HG02571 (cell line): ENCODE measurements around the gene MT1B.
"Not testable (repeated sequence)": the region's sequence is repeated elsewhere in the genome, so short reads cannot be mapped to it uniquely, and the experiment has no call there.

ENCODE experiments used
- ATAC-seq: cut with Tn5 transposase; IDR thresholded peaks from one replicate; pipeline ENCODE4 v1.9.1; 2021; ENCODE audit warnings: mild to moderate bottlenecking, moderate library complexity; ENCODE audit not compliant: unreplicated experiment

Gene MT1B

DNA sequence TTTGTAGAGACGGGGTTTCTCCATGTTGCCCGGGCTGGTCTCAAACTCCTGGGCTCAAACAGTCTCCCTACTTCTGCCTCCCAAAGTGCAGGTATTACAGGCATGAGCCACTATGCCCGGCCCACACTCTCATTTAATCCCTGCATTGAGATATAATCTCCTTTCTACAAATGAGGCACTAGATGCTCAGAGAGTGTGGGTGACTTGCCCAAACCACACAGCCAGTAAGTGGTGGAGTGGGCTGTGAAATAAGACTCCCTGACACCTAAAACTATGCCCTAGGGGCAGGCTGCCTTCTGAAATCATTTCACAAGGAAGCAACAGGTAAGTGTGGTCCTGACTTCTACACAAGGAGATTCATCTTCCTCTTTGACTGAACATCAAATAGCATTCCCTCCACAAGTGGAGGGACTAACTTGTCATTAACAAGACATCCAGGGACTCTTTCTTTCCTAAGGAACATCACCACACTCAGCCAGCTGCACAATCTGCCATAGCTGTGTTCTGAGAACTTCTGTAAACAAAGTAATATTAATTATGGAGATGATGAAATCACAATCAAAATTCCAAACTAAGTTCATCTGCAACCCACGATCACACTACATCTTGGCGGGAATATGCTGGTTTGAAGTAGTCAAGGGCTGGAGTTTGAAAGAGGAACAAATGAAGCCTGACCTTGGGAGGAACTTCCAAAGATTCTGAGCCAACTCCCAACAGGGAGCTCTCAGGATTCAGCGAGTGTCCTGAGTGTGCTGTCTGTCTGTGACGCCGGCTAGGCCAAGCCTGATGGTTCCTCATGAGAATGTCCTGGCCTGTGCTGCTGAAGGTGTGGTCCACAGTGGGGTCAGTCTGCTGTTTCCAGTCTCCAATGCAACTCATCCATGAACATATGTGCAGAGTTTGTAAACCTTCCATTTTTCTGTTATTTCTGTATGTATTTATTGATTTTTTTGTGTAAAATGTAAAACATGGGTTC, 13.9 kb downstream of the MT1B start:
- ATAC-seq, result not testable (repeated sequence)

DNA sequence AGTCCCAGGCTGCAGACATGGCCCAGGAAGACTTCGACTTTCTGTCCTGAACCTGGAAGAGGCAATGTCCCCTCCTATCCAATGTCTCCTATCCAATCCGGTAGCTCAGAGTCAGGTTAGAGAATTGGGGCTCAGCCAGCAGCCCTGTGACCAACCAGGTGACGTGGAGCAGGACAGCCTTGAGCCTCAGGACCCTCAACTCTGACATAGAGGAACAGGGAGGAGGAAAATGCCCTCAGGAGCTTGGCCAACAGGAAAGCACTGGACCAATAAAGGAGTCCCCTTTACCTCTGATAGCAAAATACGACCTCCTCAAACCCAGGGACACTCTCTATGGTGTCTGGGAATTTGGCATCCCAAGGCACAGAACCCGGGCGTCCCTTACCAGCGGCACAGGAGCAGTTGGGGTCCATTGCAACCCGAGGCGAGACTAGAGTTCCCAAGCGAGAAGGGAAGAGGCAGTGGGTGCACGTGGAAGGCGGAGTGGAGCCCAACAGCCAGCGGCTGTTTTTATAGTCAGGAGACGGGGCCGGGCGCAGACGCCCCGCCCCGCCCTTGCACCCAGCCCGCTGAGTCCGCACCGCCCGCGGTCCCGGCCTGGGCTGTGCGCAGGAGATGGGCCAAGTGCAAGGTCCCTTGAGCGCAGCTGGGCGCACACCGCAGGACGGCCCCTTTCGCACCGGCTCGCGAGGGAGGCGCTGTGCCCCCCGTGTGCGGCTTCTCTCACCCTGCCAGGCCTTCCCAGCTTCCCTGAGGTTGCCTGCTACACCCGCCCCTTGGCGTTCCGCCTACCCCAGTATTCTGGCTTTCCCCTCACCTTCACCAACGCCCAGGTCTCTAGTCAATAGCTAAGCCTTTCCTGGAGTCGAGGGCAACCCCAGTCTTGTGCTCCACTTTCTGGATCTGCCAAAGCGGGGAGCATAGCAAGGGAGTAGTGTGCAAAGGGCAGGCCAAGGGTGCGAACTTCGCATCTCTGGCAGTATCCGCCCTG, 16.2 kb downstream of the MT1B start, which contains the start of gene MT1G:
MT1G (minus strand) TSS at position 485 of the 991 bp plus-strand sequence; CDS start at position 413, 72 bp downstream.
- no peak for ATAC-seq

DNA sequence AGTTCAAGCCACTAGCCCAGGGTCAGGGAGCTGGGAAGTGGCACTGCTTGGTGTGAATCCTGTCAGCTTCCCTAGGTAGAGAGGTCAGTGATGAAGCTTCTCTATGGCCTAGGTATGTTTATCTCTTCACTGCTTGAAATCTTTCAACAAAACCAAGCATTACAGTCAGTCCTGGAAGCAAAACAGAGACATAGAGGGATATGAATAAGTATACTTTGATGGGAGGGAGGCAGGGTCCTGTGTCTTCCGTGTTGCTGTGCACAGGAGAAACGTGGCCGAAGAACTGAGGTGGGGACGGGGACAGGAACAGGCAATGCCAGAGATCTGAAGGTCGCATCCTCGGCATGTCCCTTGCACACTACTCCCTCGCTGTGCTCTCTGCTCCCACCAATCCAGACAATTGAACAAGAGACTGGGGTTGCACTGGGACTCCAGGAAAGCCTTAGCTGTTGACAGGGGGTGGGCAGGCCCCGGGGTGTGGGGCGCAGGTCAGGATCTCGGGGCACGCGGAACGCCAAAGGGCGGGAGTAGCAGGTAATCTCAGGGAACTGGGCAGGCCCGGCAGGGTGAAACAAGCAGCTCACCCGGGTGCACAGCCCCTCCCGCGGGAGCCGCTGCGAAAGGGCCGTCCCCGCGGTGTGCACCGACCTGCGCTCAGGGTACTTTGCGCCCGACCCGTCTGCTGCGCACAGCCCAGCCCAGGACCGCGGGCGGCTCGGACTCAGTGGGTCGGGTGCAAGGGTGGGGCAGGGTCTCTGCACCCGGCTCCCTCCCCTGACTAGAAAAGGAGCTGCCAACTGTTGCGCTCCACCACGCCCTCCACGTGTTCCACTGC, 17.5 kb downstream of the MT1B start, which contains the start of gene MT1H:
MT1H (plus strand) TSS at position 810 of the 835 bp plus-strand sequence. CDS start 71 bp downstream, outside the sequence.
- ATAC-seq, result no peak

DNA sequence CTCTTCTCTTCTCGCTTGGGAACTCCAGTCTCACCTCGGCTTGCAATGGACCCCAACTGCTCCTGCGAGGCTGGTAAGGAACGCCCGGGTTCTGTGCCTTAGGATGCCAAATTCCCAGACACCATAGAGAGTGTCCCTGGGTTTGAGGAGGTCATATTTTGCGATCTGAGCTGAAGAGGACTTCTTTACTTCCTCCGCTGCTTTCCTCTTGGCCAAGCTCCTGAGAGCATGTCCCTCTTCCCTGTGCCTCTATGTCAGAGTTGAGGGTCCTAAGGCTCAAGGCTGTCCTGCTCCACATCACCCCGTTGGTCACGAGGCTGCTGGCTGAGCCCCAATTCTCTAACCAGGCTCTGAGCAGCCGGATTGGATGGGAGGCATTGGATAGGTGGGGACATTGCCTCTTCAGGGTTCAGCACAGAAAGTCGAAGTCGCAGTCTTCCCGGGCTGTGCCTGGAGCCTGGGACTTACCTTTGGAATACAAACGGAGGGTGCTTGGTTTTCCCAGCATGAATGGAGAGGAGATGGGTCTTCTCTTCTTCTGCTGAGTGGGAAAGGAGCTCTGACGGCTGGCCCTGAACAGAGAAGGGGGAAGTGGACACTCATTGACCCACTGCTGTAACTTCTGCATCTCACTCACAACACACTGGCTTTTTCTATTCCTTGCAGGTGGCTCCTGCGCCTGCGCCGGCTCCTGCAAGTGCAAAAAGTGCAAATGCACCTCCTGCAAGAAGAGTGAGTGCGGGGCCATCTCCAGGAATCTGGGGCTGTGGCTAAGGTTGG, 18.3 kb downstream of the MT1B start:
- ATAC-seq, result no peak

DNA sequence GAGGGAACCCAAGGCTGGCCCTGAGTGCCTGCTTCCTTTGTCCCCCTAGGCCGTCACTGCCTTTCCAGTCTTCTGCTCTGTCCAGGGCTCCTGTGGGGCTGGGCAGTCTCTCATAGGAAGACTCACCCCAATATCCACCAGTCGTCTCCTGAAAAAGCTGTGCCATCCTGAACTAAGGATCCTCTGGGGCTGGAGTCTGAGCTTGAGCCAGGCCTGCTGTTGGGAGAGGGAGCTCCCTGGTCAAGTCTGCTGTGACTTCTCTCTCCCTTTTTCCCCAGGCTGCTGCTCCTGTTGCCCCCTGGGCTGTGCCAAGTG, 18.9 kb downstream of the MT1B start:
- ATAC-seq, result no peak

DNA sequence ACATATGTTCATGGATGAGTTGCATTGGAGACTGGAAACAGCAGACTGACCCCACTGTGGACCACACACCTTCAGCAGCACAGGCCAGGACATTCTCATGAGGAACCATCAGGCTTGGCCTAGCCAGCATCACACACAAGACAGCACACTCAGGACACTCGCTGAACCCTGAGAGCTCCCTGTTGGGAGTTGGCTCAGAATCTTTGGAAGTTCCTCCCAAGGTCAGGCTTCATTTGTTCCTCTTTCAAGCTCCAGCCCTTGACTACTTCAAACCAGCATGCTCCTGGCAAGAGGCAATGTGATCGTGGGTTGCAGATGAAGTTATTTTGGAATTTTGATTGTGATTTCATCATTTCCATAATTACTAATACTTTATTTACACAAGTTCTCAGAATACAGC, 20.0 kb downstream of the MT1B start:
- ATAC-seq, result not testable (repeated sequence)

DNA sequence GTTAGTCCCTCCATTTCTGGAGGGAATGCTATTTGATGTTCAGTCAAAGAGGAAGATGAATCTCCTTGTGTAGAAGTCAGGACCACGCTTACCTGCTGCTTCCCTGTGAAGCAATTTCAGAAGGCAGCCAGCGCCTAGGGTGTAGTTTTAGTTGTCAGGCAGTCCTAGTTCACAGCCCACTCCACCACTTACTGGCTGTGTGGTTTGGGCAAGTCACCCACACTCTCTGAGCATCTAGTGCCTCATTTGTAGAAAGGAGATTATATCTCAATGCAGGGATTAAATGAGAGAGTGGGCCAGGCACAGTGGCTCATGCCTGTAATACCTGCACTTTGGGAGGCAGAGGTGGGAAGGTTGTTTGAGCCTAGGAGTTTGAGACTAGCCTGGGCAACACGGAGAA, 20.5 kb downstream of the MT1B start:
- not testable (repeated sequence) for ATAC-seq

DNA sequence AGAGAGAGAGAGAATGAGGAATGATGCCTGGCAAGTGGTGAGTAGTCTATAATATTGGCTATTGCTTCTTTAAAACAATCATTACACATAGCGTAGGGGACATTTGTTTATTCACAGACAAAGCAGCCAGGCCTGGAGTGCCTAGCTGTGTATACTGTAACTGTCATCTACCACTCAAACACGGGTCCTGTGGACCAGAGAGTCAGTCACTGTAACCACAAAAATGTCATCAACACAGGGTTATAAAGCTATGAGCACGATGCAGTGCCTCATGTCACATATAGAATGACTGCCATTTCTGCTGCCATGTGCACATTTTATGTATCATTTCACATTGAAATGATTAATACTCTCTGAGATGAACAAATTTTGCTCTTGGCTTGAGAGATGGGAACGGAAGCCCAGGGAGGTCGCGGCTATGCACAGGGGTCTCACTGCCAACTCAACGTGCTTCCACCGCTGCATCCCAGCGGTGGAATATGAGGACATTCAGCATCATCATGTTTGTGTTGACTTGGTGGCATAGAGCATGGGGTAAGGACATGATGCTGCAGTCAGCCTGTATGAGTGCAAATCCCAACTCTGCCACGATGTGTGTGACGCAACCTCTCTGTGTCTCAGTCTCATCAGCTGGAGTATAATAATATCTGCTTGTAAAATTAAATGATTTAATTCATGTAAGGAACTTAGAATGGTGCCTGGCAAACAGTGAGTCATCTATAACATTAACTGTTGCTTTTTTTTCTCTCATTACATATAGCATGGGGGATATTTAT, 21.3 kb downstream of the MT1B start:
- ATAC-seq, result no peak

DNA sequence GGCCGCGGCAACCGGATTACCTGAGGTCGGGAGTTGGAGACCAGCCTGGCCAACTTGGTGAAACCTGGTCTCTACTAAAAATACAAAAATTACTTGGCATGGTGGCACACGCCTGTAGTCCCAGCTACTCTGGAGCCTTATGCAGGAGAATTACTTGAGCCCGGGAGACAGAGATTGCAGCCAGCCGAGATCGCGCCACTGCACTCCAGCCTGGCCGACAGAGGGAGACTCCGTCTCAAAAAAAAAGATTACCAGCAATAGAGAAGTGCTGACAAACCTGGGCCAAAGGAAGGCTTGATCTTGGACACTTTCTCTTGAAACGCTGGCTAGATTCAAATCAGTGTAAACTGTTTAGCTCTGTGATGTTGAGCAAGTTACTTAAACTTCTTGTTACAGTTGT, 22.2 kb downstream of the MT1B start:
- ATAC-seq, result no peak

DNA sequence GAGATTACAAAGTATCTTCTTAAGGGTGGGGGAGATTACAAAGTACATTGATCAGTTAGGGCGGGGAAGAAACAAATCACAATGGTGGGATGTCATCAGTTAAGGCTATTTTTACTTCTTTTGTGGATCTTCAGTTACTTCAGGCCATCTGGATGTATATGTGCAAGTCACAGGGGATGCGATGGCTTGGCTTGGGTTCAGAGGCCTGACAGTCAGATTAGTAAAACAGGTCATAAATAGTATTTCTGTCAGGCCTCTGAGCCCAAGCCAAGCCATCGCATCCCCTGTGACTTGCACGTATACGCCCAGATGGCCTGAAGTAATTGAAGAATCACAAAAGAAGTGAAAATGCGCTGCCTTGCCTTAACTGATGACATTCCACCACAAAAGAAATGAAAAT, 22.9 kb downstream of the MT1B start:
- ATAC-seq, result not testable (repeated sequence)

DNA sequence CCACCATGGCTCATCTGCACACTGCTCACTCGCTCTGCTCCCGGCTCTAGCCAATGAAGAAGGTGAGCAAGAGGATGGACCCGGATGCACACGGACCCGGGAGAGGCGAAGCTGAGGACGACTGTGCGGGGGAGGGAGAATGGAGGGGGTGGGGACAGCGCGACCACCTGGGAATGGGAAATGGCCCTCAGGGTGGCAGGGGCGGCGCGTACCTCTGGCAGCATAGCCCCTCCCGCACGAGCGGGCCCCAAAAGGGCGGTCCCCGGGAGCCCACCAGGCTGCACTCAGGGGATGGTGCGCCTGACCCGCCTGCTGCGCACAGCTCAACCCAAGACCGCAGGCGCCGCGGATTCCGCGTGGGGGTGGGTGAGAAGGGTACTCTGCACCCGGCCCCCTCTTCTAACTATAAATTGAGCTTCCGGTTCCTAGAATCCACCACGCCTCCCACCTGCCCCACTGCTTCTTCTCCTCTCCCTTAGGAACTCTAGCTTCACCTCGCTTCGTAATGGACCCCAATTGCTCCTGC, 24.1 kb downstream of the MT1B start:
- no peak for ATAC-seq

DNA sequence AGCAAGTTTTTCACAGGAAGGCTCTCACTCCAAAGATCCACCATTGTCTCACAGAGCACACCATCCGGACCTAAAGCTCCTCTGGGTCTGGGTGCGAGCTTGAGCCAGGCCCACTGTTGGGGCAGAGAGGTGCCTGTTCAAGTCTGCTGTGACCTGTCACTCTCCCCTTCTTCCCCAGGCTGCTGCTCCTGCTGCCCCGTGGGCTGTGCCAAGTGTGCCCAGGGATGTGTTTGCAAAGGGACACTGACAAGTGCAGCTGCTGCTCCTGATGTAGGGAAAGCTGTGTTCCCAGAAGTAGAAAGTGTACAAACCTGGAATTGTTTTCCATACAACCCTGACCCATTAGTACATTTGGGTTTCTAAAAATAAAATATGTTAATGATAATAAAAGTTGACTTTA, 25.8 kb downstream of the MT1B start:
- no peak for ATAC-seq

DNA sequence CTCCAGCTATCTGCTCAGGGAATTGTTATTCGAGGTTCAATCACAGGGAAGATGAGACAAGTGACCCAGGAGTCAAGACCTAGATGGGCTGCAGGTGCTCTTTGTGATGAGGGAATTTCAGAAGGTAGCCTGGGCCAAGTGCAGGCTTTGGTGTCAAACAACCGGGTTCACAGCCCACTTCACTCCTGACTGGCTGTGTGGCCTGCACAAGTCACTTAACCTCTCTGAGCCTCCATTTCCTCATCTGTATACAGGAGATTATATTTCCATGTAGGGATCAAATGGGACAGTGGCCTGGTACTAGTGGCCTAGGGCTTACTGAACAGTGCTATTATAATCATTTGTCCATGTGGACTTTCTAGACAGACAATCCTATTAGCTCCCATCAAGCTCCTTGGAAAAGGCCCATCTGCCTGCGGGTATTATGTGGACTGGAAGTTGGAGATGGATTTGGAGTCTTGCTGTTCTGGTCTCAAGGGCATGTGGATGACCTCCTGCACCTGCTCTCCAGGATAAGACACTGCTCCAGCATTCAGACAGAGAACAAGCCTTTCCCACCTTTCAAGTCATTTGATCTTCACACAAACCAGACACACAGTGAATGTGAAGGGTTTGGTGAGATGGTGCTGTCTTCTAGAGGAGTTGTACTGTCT, 27.5 kb downstream of the MT1B start:
- no peak for ATAC-seq

DNA sequence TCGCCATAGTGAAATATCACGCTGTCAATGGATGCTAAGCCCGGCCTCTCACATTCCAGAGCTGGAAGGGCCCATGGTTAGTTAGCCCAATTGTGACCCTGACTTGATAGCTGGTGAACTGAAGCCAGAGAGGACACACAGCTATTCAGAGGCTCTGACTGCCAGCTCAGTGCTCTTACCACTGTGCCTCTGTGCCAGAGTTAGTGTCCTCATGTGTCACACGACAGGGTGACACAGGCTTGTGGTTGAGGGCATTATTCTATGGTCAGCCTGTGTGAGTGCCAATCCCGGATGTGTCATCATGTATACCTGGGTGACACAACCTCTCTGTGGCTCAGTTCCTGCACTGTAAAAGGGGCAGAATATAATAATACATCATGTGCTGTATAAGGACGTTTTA, 28.1 kb downstream of the MT1B start:
- no peak for ATAC-seq

DNA sequence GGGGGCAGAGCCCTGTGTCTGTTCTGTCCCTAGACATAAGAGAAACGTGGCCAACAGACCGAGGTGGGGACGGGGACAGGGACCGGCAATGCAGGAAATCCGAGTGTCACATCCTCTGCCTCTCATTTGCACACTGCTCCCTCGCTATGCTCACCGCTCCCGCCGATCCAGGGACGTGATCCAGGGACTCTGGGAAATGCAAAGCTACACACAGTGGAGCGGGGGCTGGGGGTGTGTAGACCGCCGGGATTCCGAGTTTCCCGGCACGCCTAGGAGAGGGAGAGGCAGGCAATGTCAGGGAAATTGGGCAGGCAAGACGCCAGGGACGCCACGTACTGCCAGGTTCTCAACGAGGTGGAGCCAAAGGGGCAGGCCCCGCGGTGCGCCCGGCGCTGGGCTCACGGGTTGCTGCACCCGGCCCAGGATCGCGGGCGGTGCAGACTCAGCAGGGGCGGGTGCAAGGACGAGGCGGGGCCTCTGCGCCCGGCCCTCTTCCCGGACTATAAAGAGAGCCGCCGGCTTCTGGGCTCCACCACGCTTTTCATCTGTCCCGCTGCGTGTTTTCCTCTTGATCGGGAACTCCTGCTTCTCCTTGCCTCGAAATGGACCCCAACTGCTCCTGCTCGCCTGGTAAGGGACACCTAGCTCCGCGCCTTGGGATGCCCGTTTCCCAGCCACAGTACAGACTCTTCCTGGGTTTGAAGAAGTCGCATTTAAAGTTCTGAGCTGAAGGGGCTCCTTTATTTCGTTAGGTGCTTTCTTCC, 30.4 kb downstream of the MT1B start, which contains the start of gene MT1X:
MT1X (plus strand) TSS at position 532 of the 764 bp plus-strand sequence; CDS start at position 603, 71 bp downstream.
- ATAC-seq, result peak; percentile 97

DNA sequence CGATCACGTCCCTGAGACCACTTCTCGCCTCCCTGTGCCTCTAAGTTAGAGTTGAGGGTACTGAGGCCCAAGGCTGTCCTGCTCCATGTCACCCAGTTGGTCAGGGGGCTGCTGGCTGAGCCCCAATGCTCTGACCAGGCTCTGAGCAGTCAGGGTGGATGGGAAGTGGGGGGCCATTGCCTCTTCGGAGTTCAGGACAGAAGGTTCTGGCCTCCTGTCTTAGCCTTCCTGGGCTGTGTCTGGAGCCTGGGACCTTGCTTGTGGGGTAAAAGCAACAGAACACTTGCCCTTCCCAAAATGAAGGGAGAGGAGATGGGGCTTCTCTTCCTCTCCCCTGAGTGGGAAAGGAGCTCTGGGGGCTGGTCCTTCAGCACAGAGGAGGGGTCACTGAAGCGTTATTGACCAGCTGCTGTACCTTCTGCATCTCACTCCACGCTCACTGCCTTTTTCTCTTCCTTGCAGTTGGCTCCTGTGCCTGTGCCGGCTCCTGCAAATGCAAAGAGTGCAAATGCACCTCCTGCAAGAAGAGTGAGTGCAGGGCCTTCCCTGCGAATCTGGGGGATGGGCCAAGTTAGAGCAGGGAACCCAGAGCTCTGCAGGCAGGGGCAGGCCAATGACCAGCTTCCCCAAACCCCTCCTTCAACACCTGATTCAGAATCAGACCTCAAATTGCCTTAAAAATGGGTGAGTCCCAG, 31.2 kb downstream of the MT1B start:
- ATAC-seq, result no peak
